Right lobe of liver (tissue), 6 donors: ENCODE results near the gene HCK. TPM values are rescaled to one million over a fixed set of nuclear protein-coding genes. Genes with fewer than 3 reads are reported as not detected.

ENCODE experiments used
- ATAC-seq, 4 donors: fragments of 200-7000 bp; cut with Tn5 transposase; one replicate each; pipeline ENCODE4 v1.9.1; 2020; ENCODE audit warnings: mild to moderate bottlenecking in 4 of 4, moderate library complexity in 4 of 4
- DNase-seq, 3 donors: peaks; one replicate each; pipeline ENCODE4 v3.0.0-alpha.2; 2020
- H3K27ac ChIP-seq, 3 donors: fragments of 200-600 bp; one replicate each; pipeline ENCODE4 v1.8.0; 2022
- H3K27me3 ChIP-seq, 2 donors: fragments of 200-600 bp; one replicate each; pipeline ENCODE4 v1.8.0; 2022
- H3K36me3 ChIP-seq, 4 donors: fragments of 200-600 bp; sonication (generic) in 1 of 4; one replicate each; pipeline versions ENCODE4 v1.5.1 to v1.8.0; 2017 to 2022; ENCODE audit warnings: control low read depth in 1 of 4
- H3K4me1 ChIP-seq, 4 donors: fragments of 200-600 bp; sonication (generic) in 1 of 4; one replicate each; pipeline versions ENCODE4 v1.5.1 to v1.8.0; 2017 to 2022; ENCODE audit warnings: control low read depth in 1 of 4
- H3K4me3 ChIP-seq, 3 donors: fragments of 200-600 bp; one replicate each; pipeline ENCODE4 v1.8.0; 2022
- H3K9me3 ChIP-seq, 4 donors: fragments of 200-600 bp; sonication (generic) in 1 of 4; one replicate each; pipeline versions ENCODE4 v1.5.1 to v1.8.0; 2017 to 2022; ENCODE audit warnings: control low read depth in 1 of 4
- POLR2A ChIP-seq: fragments of 450-650 bp; IDR thresholded peaks from one replicate; pipeline ENCODE4 v1.6.1; 2017; ENCODE audit warnings: antibody characterized with exemption, mild to moderate bottlenecking
- WGBS: methylation state at CpG from one replicate; pipeline ENCODE4 v1.1.6; 2018; ENCODE audit warnings: low coverage, low lambda C conversion rate; ENCODE audit not compliant: insufficient coverage; ENCODE audit errors: missing lambda C conversion rate; 5-methylcytosine and 5-hydroxymethylcytosine counted together
- intact Hi-C, 2 donors: fragments of 100-400 bp; cut with DNase I; formaldehyde crosslinking; loops; one replicate each; pipeline versions ENCODE4 v1.11.2 to v1.14.1; 2022
- total RNA-seq, 6 experiments: library from RNA; depleted of rRNA in 2 of 6; stranded (reverse); fragments of >200 nt in 2 of 6; fragmentation: NEBNext Ultra II Directional in 3 of 6; extraction: Animal tissue kit (Norgen Biotek cat#: 25700) in 3 of 6; gene quantifications; one replicate each; pipeline versions ENCODE4 v1.1.0 to v1.2.4, GENCODE V29; 2016 to 2023
- TF ChIP-seq, protein P1 (sequence below), 4 donors: fragments of 200-600 bp in 3 of 4; fragments of 450-650 bp in 1 of 4; IDR thresholded peaks; one replicate each; pipeline versions ENCODE4 v1.5.1 to v1.8.0; 2016 to 2022; ENCODE audit warnings: antibody characterized with exemption in 4 of 4, mild to moderate bottlenecking in 2 of 4
- donor health status: DM: no; HTN: yes; CAD: no.
- donor health status: DM: no; HTN: no; CAD: no.
- donor health status: DM: no; HTN: no; CAD: no.
- donor health status: DM: no; HTN: yes; CAD: no.
- donor health status: DM: no; HTN: yes; CAD: no.

HCK gene
- total RNA-seq, 6 experiments from 2014 or later: 2.9 to 17.1 (median 5.6) TPM

GRCh38 chr20:32010666-32011065 is 41.4 kb upstream of the HCK start:
- Histone ChIP-seq H3K4me1 (no peaks in the 10 kb centered on the region), H3K36me3 (no peaks in the 10 kb centered on the region), H3K27me3 (no peaks in the 10 kb centered on the region), H3K27ac (no peak overlapping the region), H3K9me3 (no peaks in the 10 kb centered on the region), H3K4me3 (peak overlapping the region in 2 of 3 donors; percentile 16 to 21)
- intact Hi-C loops: no loop called here
- WGBS: 11% methylated on average over 5 of the region's 8 CpGs
- ATAC-seq (peak in 2 of 4 donors; percentile 13 to 16), DNase-seq (no peak)
- no peak for TF ChIP-seq POLR2A
- TF ChIP-seq, protein P1, sequence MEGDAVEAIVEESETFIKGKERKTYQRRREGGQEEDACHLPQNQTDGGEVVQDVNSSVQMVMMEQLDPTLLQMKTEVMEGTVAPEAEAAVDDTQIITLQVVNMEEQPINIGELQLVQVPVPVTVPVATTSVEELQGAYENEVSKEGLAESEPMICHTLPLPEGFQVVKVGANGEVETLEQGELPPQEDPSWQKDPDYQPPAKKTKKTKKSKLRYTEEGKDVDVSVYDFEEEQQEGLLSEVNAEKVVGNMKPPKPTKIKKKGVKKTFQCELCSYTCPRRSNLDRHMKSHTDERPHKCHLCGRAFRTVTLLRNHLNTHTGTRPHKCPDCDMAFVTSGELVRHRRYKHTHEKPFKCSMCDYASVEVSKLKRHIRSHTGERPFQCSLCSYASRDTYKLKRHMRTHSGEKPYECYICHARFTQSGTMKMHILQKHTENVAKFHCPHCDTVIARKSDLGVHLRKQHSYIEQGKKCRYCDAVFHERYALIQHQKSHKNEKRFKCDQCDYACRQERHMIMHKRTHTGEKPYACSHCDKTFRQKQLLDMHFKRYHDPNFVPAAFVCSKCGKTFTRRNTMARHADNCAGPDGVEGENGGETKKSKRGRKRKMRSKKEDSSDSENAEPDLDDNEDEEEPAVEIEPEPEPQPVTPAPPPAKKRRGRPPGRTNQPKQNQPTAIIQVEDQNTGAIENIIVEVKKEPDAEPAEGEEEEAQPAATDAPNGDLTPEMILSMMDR (IDR thresholded peaks at IDR 0.05): no peak

GRCh38 chr20:32012159-32012688 is 39.8 kb upstream of the HCK start:
- intact Hi-C loops: no loop called here
- H3K4me3 ChIP-seq: no peak overlapping the region
- H3K4me1 ChIP-seq: no peaks in the 10 kb centered on the region
- H3K27me3 ChIP-seq: no peaks in the 10 kb centered on the region
- DNase-seq: no peak
- WGBS: 71% methylated on average over 2 of the region's 5 CpGs
- H3K36me3 ChIP-seq: no peaks in the 10 kb centered on the region
- no peak for ATAC-seq
- TF ChIP-seq, protein P1 (IDR thresholded peaks at IDR 0.05): no peak
- TF ChIP-seq POLR2A: no peak
- no peak overlapping the region for H3K27ac ChIP-seq
- H3K9me3 ChIP-seq: no peaks in the 10 kb centered on the region

DNA sequence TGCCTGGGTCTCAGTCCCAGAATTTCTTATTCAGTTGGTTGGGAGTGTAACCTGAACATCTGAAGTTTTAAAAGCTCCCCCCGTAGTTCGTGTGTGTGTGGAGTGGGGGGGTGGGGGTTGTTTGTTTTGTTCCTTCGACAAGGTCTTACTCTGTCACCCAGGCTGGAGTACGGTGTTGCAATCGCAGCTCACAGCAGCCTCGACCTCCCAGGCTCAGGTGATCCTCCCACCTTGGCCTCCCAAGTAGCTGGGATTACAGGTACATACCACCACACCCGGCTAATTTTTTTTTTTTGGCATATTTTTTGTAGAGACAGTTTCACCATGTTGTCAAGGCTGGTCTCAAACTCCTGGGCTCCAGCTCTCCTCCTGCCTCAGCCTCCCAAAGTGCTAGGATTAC is 38.7 kb upstream of the HCK start:
- TF ChIP-seq, protein P1 (IDR thresholded peaks at IDR 0.05): no peak
- TF ChIP-seq POLR2A: no peak
- H3K4me3 ChIP-seq: no peak overlapping the region
- no peaks in the 10 kb centered on the region for H3K4me1 ChIP-seq
- no peak for DNase-seq
- no peak overlapping the region for H3K27ac ChIP-seq
- no peaks in the 10 kb centered on the region for H3K36me3 ChIP-seq
- peaks cover 0 to 2% of the 10 kb centered on the region in 2 donors for H3K27me3 ChIP-seq
- no peak for ATAC-seq
- 58% methylated on average over 7 of the region's 7 CpGs for WGBS
- intact Hi-C loops: no loop called here
- no peaks in the 10 kb centered on the region for H3K9me3 ChIP-seq

DNA sequence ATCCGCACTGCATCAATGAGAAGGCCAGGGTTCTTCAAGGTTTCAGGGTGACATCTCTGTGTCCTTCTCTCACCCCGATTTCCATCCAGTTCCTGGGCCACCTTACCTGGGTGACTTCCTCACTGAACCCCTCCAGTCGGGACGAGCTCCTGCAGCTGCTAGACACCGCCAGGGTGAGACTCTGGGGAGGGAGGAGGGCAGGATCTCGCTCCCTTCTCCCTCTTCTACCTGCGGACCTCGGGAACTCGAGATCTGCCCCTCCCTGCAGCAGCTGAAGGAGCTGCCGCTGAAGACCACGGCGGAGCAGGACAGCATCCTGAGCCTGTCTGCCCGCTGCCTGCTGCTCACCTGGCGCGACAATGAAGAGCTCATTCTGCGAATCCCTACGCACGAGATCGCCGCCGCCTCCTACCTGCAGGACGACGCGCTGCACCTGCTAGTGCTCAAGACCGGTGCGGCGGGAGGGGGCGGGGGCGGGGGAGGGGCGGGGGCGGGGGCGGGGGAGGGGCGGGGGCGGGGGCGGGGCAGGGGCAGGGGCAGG is 34.3 kb upstream of the HCK start:
- Histone ChIP-seq H3K27me3 (peaks cover 0 to 6% of the 10 kb centered on the region in 2 donors), H3K27ac (no peak overlapping the region), H3K9me3 (no peaks in the 10 kb centered on the region), H3K4me1 (peaks cover 0 to 5% (median 0%) of the 10 kb centered on the region in 4 donors), H3K36me3 (no peaks in the 10 kb centered on the region), H3K4me3 (no peak overlapping the region)
- WGBS: 14% methylated on average over 6 of the region's 35 CpGs
- peak; percentile 27 to 62 (median 54) for ATAC-seq
- no peak for TF ChIP-seq POLR2A
- TF ChIP-seq, protein P1 (IDR thresholded peaks at IDR 0.05): peak in 2 of 4 donors; percentile 3 to 16
- intact Hi-C loops: no loop called here
- peak in 2 of 3 donors; percentile 31 to 62 for DNase-seq
